ENCODE data around the gene SEZ6.

SEZ6 gene

GRCh38 chr17:28970879-28971278 lies 35.0 kb downstream of the SEZ6 start:
- DNase-seq: no peak

GRCh38 chr17:28969706-28970393 lies 36.0 kb downstream of the SEZ6 start:
- DNase-seq: no peak

- DNase-seq: no peak
Measured at GRCh38 chr17:28968914-28969295, 36.9 kb downstream of the SEZ6 start.

GRCh38 chr17:28968231-28968913 lies 37.5 kb downstream of the SEZ6 start:
- no peak for DNase-seq

GRCh38 chr17:28967221-28968135 lies 38.4 kb downstream of the SEZ6 start:
- no peak for DNase-seq

- DNase-seq: no peak
Measured at GRCh38 chr17:28963841-28964240, 42.0 kb downstream of the SEZ6 start.

GRCh38 chr17:28963055-28963611 lies 42.7 kb downstream of the SEZ6 start:
- no peak for DNase-seq

GRCh38 chr17:28961391-28961790 lies 44.4 kb downstream of the SEZ6 start:
- no peak for DNase-seq

GRCh38 chr17:28960256-28961061 lies 45.4 kb downstream of the SEZ6 start:
- no peak for DNase-seq

- no peak for DNase-seq
Measured at GRCh38 chr17:28959471-28959871, 46.4 kb downstream of the SEZ6 start.

GRCh38 chr17:28958820-28959455 lies 46.9 kb downstream of the SEZ6 start:
- DNase-seq: no peak

GRCh38 chr17:28957992-28958355 lies 47.9 kb downstream of the SEZ6 start:
- no peak for DNase-seq

- no peak for DNase-seq
Measured at GRCh38 chr17:28957277-28957991, 48.4 kb downstream of the SEZ6 start.

- no peak for DNase-seq
Measured at GRCh38 chr17:28956861-28957260, 49.0 kb downstream of the SEZ6 start.

- no peak for DNase-seq
Measured at GRCh38 chr17:28956112-28956511, 49.7 kb downstream of the SEZ6 start.

- DNase-seq: no peak
Measured at GRCh38 chr17:28955408-28955807, 50.4 kb downstream of the SEZ6 start.

- no peak for DNase-seq
Measured at GRCh38 chr17:28954886-28955285, 50.9 kb downstream of the SEZ6 start.

- peak; percentile 49 for DNase-seq
Measured at GRCh38 chr17:28953444-28954118, 52.3 kb downstream of the SEZ6 start.

GRCh38 chr17:28951991-28952975 lies 53.5 kb downstream of the SEZ6 start:
- peak; percentile 96 for DNase-seq

All from activated naive CD4-positive, alpha-beta T cell treated with Interleukin-2 at 50 U/mL for 16 hours (primary cell).